Endothelial cell (in vitro differentiated cells): ENCODE data around the gene RPSA. TPM values are rescaled to one million over a fixed set of nuclear protein-coding genes. Genes with fewer than 3 reads are reported as not detected.

Source experiments
- DNase-seq: peaks from one replicate; pipeline ENCODE4 v3.0.0; 2021; ENCODE audit warnings: low spot score
- H3K27ac Mint-ChIP-seq: one replicate; pipeline ENCODE4 v1.8.0; 2021; ENCODE audit warnings: mixed read lengths, inconsistent platforms; ENCODE audit not compliant: unreplicated experiment
- H3K27me3 Mint-ChIP-seq: one replicate; pipeline ENCODE4 v1.8.0; 2021; ENCODE audit warnings: mild to moderate bottlenecking, moderate library complexity, mixed read lengths, inconsistent platforms; ENCODE audit not compliant: unreplicated experiment
- H3K36me3 Mint-ChIP-seq: one replicate; pipeline ENCODE4 v1.8.0; 2021; ENCODE audit warnings: mild to moderate bottlenecking, low read depth, mixed read lengths, inconsistent platforms; ENCODE audit not compliant: unreplicated experiment
- H3K4me1 Mint-ChIP-seq: one replicate; pipeline ENCODE4 v1.8.0; 2021; ENCODE audit warnings: mild to moderate bottlenecking, mixed read lengths, inconsistent platforms; ENCODE audit not compliant: unreplicated experiment
- H3K4me3 Mint-ChIP-seq: one replicate; pipeline ENCODE4 v1.8.0; 2021; ENCODE audit warnings: mild to moderate bottlenecking, mixed read lengths, inconsistent platforms; ENCODE audit not compliant: unreplicated experiment
- H3K9me3 Mint-ChIP-seq: one replicate; pipeline ENCODE4 v1.8.0; 2021; ENCODE audit warnings: mixed read lengths, inconsistent platforms; ENCODE audit not compliant: unreplicated experiment
- CTCF ChIP-seq: fragments of 200-600 bp; sonication (generic); IDR thresholded peaks from one replicate; pipeline ENCODE4 v1.5.0; 2021; ENCODE audit warnings: antibody characterized with exemption; ENCODE audit not compliant: unreplicated experiment
- long read RNA-seq: library from polyadenylated mRNA; unstranded; transcript quantifications from one replicate; pipeline ENCODE4 v2.0.0, GENCODE V29; 2020; ENCODE audit not compliant: unreplicated experiment
- total RNA-seq: library from RNA; stranded (reverse); fragmentation: NEBNext Ultra II Directional; extraction: Animal tissue kit (Norgen Biotek cat#: 25700); gene quantifications from one replicate; pipeline ENCODE4 v1.2.1, GENCODE V29; 2021; ENCODE audit not compliant: unreplicated experiment

Gene RPSA
- 2,445 TPM for total RNA-seq
- long read RNA-seq, transcript RPSA-207 (5 exons, 1,227 nt): minor isoform, 15 of 5,383 reads
- long read RNA-seq, transcript RPSA-202 (7 exons, 1,032 nt): minor isoform, 6 of 5,383 reads
- long read RNA-seq, transcript RPSA-201 (7 exons, 1,171 nt): major isoform, 5,149 of 5,383 reads
- long read RNA-seq, partial matches to known transcripts: 87 of 5,383 reads
- long read RNA-seq, other reads (novel, unspliced or antisense): 126 of 5,383 reads

GRCh38 chr3:39406368-39407258 lies at the start of gene RPSA:
Gene RPSA (plus strand): TSS chr3:39406720. CDS start chr3:39407654, 934 bp downstream.
- peak; percentile 90 for DNase-seq
- Mint-ChIP-seq H3K27ac (peak within 1 kb of the TSS; percentile 98), H3K36me3 (peaks cover 27% of the 10 kb centered on the region), H3K4me1 (peaks cover 27% of the 10 kb centered on the region), H3K27me3 (peaks cover 11% of the 10 kb centered on the region), H3K4me3 (peak within 1 kb of the TSS; percentile 97), H3K9me3 (no peaks in the 10 kb centered on the region)
- TF ChIP-seq CTCF: no peak

- DNase-seq: no peak
- Mint-ChIP-seq H3K36me3 (no peaks in the 10 kb centered on the region), H3K4me3 (no peak overlapping the region), H3K4me1 (peaks cover 4% of the 10 kb centered on the region), H3K27me3 (no peaks in the 10 kb centered on the region), H3K9me3 (no peaks in the 10 kb centered on the region), H3K27ac (no peak overlapping the region)
- no peak for TF ChIP-seq CTCF
These were observed 48.2 kb upstream of the RPSA start for GRCh38 chr3:39358333-39358732.

GRCh38 chr3:39361252-39361927 lies 45.1 kb upstream of the RPSA start:
- Mint-ChIP-seq H3K27ac (no peak overlapping the region), H3K9me3 (no peaks in the 10 kb centered on the region), H3K4me1 (peaks cover 4% of the 10 kb centered on the region), H3K4me3 (no peak overlapping the region), H3K36me3 (no peaks in the 10 kb centered on the region), H3K27me3 (peaks cover 2% of the 10 kb centered on the region)
- no peak for TF ChIP-seq CTCF
- no peak for DNase-seq

- no peak for TF ChIP-seq CTCF
- Mint-ChIP-seq H3K36me3 (no peaks in the 10 kb centered on the region), H3K4me1 (peaks cover 4% of the 10 kb centered on the region), H3K27ac (no peak overlapping the region), H3K27me3 (peaks cover 2% of the 10 kb centered on the region), H3K9me3 (no peaks in the 10 kb centered on the region), H3K4me3 (no peak overlapping the region)
- DNase-seq: no peak
These were observed 44.3 kb upstream of the RPSA start for GRCh38 chr3:39362192-39362591.
